ENCODE data around the gene PFKFB2.

The PFKFB2 gene

DNA sequence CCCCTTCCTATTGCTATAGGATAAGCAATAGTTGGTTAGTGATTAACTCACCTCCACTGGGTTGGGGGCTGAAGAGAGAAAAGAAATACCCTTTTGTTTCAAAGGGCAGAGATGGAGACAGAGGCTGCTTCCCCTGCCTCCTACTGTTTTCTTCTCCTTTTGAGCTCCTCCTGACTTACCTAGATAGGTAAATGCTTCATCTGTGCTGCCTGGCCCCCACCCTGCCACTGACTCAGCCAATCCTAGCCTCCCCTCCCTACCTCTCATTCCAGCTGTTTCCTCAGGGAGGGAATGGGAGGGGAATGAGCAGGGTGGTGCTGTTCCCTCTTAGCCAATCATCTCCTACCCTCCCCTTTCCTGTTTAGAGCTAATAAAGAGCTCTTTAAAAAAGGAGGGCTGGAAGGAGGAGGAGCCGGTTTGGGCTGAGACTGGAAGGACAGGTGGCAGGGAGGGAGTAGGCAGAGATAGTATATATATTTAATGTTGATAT is 20.5 kb upstream of the PFKFB2 start, which contains the start of gene C1orf116:
Gene C1orf116 (minus strand): TSS at position 229 of the 490 bp plus-strand sequence. CDS start 5,158 bp downstream, outside the sequence.
- no peak within 1 kb of the TSS for H3K27ac ChIP-seq (ENCODE audit: low read length)
- no peaks in the 10 kb centered on the region for H3K36me3 ChIP-seq (replicated peaks; ENCODE audit: low read depth, low read length)
- H4K20me1 ChIP-seq (ENCODE audit: insufficient read depth, low read length): no peaks in the 10 kb centered on the region
- H3K9ac ChIP-seq (ENCODE audit: low read length): no peak within 1 kb of the TSS
- no peaks in the 10 kb centered on the region for H3K79me2 ChIP-seq (ENCODE audit: low read length)
- H2AFZ ChIP-seq (ENCODE audit: low read depth, low read length): no peak within 1 kb of the TSS
- no peak within 1 kb of the TSS for H3K4me2 ChIP-seq (ENCODE audit: low read length)
- H3K27me3 ChIP-seq (ENCODE audit: low read depth, low read length): peaks cover 75% of the 10 kb centered on the region
- TF ChIP-seq, protein P1, sequence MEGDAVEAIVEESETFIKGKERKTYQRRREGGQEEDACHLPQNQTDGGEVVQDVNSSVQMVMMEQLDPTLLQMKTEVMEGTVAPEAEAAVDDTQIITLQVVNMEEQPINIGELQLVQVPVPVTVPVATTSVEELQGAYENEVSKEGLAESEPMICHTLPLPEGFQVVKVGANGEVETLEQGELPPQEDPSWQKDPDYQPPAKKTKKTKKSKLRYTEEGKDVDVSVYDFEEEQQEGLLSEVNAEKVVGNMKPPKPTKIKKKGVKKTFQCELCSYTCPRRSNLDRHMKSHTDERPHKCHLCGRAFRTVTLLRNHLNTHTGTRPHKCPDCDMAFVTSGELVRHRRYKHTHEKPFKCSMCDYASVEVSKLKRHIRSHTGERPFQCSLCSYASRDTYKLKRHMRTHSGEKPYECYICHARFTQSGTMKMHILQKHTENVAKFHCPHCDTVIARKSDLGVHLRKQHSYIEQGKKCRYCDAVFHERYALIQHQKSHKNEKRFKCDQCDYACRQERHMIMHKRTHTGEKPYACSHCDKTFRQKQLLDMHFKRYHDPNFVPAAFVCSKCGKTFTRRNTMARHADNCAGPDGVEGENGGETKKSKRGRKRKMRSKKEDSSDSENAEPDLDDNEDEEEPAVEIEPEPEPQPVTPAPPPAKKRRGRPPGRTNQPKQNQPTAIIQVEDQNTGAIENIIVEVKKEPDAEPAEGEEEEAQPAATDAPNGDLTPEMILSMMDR (IDR thresholded peaks at IDR 0.05; ENCODE audit: low read depth, low read length): no peak
- no peak for TF ChIP-seq EZH2phosphoT487 (IDR thresholded peaks at IDR 0.05; ENCODE audit: low read depth)
- H3K9me3 ChIP-seq (ENCODE audit: insufficient read depth, low read length): no peaks in the 10 kb centered on the region
- H3K4me3 ChIP-seq (ENCODE audit: low read length): no peak within 1 kb of the TSS
- H3K4me1 ChIP-seq (ENCODE audit: low read length): peaks cover 7% of the 10 kb centered on the region; the same call in 1 of the 2 replicates

DNA sequence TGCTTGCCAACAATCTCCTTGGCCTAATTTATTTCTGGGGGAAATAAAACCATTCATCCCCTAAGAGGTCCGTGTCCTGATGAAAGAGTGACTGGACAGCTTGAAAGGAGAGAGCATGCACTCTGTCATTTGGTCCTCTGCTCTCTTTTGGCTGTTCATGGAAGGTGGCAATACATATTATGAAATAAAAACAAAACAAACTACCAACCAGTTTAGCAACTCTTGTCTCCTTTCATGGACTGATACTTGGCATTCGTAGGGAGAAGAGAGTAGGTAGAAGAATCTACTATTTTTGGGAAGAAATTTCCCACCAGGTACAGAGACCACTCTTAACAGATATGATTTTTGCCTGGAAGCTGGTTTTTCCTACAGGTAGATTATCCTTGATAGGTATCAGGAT is 19.8 kb upstream of the PFKFB2 start:
- H3K36me3 ChIP-seq (replicated peaks; ENCODE audit: low read depth, low read length): no peaks in the 10 kb centered on the region
- no peak overlapping the region for H3K4me2 ChIP-seq (ENCODE audit: low read length)
- H3K27me3 ChIP-seq (ENCODE audit: low read depth, low read length): peaks cover 81% of the 10 kb centered on the region
- no peak overlapping the region for H3K4me3 ChIP-seq (ENCODE audit: low read length)
- no peaks in the 10 kb centered on the region for H3K79me2 ChIP-seq (ENCODE audit: low read length)
- TF ChIP-seq, protein P1 (IDR thresholded peaks at IDR 0.05; ENCODE audit: low read depth, low read length): no peak
- no peak for TF ChIP-seq EZH2phosphoT487 (IDR thresholded peaks at IDR 0.05; ENCODE audit: low read depth)
- no peak overlapping the region for H2AFZ ChIP-seq (ENCODE audit: low read depth, low read length)
- peaks cover 7% of the 10 kb centered on the region; the same call in 1 of the 2 replicates for H3K4me1 ChIP-seq (ENCODE audit: low read length)
- no peak overlapping the region for H3K9ac ChIP-seq (ENCODE audit: low read length)
- no peak overlapping the region for H3K27ac ChIP-seq (ENCODE audit: low read length)
- no peaks in the 10 kb centered on the region for H3K9me3 ChIP-seq (ENCODE audit: insufficient read depth, low read length)
- H4K20me1 ChIP-seq (ENCODE audit: insufficient read depth, low read length): no peaks in the 10 kb centered on the region

DNA sequence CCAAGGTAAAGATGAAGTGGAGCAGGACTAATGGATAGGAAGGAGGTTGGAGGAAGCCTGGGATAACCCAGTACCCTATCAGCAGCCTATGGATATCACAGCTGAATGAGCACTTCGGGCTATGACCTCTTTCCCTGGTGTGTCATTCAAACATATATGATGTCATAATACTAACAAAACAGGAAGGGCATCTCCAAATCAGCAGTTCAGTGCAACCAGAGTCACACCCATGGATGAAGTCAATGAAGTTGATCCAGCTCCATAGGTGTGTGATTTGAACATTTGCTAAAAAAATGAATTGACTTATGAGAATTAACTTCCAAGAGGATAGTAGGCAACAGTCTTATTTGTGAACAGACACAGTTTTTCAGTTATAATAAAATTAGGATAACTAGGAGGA is 18.9 kb upstream of the PFKFB2 start:
- peaks cover 7% of the 10 kb centered on the region; the same call in 1 of the 2 replicates for H3K4me1 ChIP-seq (ENCODE audit: low read length)
- no peak overlapping the region for H3K4me2 ChIP-seq (ENCODE audit: low read length)
- H3K9ac ChIP-seq (ENCODE audit: low read length): no peak overlapping the region
- no peak overlapping the region for H2AFZ ChIP-seq (ENCODE audit: low read depth, low read length)
- TF ChIP-seq, protein P1 (IDR thresholded peaks at IDR 0.05; ENCODE audit: low read depth, low read length): no peak
- no peak for TF ChIP-seq EZH2phosphoT487 (IDR thresholded peaks at IDR 0.05; ENCODE audit: low read depth)
- no peak overlapping the region for H3K27ac ChIP-seq (ENCODE audit: low read length)
- H3K36me3 ChIP-seq (replicated peaks; ENCODE audit: low read depth, low read length): no peaks in the 10 kb centered on the region
- H3K9me3 ChIP-seq (ENCODE audit: insufficient read depth, low read length): no peaks in the 10 kb centered on the region
- no peaks in the 10 kb centered on the region for H4K20me1 ChIP-seq (ENCODE audit: insufficient read depth, low read length)
- H3K4me3 ChIP-seq (ENCODE audit: low read length): no peak overlapping the region
- no peaks in the 10 kb centered on the region for H3K79me2 ChIP-seq (ENCODE audit: low read length)
- H3K27me3 ChIP-seq (ENCODE audit: low read depth, low read length): peaks cover 79% of the 10 kb centered on the region

DNA sequence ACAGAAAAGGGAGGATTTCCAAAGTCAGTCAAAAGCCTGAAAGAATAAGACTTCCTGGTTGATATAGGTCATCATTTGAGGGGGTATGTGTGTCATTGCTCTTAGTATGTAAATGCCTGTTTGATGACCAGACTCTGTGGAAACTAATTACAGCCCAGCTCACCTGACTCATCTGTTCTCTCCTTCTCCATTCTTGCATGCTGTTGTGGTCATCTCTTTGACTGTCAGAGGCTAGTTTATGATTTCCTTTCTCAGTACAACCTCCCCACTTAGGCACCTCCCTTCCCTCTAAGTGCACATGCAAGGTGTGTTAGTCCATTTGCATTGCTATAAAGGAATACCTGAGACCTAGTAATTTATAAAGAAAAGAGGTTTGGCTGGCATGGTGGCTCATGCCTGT is 18.1 kb upstream of the PFKFB2 start:
- Histone ChIP-seq H3K9me3 (ENCODE audit: insufficient read depth, low read length) (no peaks in the 10 kb centered on the region), H3K9ac (ENCODE audit: low read length) (no peak overlapping the region), H3K4me2 (ENCODE audit: low read length) (no peak overlapping the region), H2AFZ (ENCODE audit: low read depth, low read length) (no peak overlapping the region), H3K79me2 (ENCODE audit: low read length) (no peaks in the 10 kb centered on the region), H3K36me3 (replicated peaks; ENCODE audit: low read depth, low read length) (no peaks in the 10 kb centered on the region), H3K4me1 (ENCODE audit: low read length) (peaks cover 4% of the 10 kb centered on the region; the same call in 1 of the 2 replicates), H3K27ac (ENCODE audit: low read length) (no peak overlapping the region), H4K20me1 (ENCODE audit: insufficient read depth, low read length) (no peaks in the 10 kb centered on the region), H3K27me3 (ENCODE audit: low read depth, low read length) (peaks cover 71% of the 10 kb centered on the region), H3K4me3 (ENCODE audit: low read length) (no peak overlapping the region)
- no peak for TF ChIP-seq EZH2phosphoT487 (IDR thresholded peaks at IDR 0.05; ENCODE audit: low read depth)
- TF ChIP-seq, protein P1 (IDR thresholded peaks at IDR 0.05; ENCODE audit: low read depth, low read length): no peak

All from OCI-LY3 (cell line).